Activated T-cell treated with anti-CD3 and anti-CD28 coated beads for 4 hours (primary cell): Measurements from ENCODE around the gene PDPR.
"Not testable (repeated sequence)": the region's sequence is repeated elsewhere in the genome, so short reads cannot be mapped to it uniquely, and the experiment has no call there.

Source experiments
- DNase-seq: peaks from one replicate; pipeline ENCODE4 v3.0.0-alpha.2; 2020

The PDPR gene

DNA sequence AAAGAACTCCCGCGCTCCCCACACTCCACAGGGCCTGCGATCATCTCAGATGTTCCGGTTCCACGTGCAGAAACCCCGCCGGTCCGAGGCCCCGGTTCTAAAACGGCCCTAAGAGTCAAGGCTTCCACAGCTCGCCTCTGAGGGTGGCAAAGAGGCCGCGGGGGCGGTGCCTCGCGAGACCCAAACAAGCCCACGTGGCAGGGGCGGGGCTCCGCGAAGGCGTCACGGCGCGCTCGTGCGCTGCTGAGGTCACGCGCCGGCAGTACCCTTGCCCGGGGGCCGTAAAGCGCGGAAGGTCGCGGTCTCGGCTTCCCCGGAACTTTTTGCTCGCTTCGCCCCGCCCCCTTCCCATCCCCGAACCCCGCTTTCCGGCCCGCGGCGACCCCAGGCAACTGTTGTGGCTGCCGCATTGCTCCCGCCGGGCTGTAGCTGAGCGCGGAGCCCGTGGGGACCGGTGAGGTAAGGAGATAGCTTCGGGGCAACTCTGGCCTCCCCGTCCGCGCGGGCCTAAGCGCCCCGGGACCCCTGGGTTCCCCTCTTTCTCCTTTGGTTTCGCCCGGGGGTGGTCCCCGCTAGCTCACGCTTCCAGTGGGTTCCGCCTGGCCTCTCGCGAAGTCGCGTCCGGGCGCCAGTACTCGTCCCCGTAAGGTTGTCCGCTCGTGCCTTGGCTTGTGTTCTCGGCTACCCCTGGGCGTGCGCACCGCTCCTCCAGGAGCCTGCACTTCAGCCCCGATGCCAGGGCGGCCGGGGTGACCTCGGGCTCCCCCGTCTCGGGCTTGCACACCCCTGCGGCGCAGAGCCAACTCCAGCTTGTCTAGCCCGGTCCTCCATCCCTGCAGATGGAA lies at the start of gene PDPR:
Gene PDPR (plus strand): TSS at position 351 of the 845 bp plus-strand sequence. CDS start 6,161 bp downstream, outside the sequence.
- peak; percentile 90 for DNase-seq

DNA sequence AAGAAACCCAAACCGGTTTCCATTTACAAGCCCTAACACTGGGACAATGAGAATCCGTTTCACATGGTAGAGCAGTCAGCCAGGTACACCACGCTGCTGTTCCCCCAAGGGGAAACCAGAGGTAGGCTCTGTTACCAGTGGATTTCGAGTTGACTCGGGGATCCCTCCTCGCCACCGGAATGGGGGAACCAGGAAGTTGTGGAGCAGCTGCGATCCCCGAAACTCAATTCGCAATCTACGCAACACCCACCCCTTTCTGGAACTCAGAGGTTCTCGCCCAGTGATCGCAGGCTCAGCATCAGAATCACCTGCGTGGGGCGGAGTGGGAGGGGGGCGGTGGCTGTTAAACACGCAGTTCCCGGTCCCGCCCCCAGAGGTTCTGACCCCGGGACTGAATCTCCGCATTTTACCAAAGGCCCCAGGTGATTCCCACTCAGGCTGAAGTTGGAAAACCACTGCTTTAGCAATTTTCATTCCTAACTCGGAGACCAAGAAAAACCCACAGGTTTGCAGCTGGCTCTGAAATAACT lies 49.2 kb upstream of the PDPR start:
- peak; percentile 79 for DNase-seq

DNA sequence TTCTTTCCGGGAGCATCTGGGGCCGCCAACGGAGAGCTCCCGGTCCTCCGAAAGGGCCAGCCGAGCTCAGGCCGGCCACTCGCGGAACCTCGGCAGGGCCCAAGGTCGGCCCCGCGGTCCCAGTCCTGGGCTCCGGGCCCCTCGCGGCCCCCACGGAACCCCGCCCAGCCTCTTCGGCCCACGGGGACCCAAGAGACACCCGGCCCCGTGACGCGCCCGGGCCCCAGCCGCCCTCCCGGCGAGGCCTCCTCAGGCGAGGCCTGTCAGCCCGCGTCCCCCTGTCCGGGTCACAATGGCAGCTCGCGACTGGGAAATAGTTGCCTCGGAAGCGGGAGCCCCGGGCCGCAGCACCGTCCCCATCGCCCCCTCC lies 48.8 kb upstream of the PDPR start:
- not testable (repeated sequence) for DNase-seq

DNA sequence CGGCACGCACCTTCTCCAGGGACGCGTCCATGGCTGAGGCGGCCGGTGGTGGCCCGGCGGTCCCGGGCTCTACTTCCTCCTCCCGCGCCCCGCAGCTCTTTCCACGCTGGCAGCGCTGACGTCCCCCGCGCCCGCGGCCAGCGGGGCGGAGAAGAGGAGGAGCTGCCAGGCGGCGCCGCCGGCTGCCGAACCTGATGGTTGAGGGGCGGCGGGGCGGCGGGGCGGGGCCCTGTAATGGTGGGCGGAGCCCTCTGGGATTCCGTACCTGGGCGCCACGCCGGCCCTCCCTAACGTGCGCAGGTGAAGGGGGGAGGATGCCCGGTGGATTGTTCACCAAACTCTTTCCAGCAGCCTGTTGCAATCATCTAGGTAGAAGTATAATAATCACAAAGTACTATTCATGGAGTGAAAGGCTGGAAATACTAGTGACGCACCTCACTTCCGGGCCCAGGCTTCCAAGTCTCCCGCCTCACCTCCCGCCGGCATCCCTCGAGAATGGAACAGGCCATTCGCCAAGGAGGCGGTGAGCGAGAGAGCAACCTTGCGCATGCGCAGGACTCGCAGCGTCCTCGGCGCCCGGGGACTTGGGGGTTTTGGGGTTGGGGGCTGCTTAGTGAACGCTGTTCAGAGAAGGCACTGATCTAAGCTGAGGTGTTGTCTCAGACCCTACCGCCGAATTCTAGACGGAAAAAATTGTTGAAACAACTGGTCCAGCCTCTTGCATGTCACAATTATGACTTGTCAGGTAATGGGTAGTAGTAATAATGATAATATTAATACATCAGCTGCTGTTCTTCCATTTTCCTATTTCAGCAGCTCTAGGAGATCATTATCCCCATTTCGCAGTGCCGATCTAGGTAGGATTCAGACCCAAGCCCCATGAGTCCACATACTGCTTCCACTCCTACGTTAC lies 48.1 kb upstream of the PDPR start:
- DNase-seq, result peak; percentile 90

DNA sequence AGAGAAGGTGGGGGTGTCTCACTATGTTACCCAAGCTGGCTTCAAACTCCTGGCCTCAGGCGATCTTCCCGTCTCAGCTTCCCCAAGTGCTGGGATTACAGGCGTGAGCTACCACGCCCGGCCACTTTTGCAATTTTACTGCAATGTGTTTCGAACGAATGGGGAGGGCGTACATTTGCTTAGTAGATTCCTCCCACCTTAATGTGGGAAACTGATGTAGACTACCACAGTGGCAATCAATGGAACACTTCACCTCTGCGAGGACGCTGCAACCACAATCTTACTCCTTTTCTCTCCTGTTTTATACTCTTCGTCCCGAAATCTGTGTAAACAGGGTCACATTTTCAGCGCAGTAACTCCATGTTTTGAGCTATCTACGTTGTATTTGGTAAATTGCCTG lies 47.4 kb upstream of the PDPR start:
- DNase-seq, result not testable (repeated sequence)

DNA sequence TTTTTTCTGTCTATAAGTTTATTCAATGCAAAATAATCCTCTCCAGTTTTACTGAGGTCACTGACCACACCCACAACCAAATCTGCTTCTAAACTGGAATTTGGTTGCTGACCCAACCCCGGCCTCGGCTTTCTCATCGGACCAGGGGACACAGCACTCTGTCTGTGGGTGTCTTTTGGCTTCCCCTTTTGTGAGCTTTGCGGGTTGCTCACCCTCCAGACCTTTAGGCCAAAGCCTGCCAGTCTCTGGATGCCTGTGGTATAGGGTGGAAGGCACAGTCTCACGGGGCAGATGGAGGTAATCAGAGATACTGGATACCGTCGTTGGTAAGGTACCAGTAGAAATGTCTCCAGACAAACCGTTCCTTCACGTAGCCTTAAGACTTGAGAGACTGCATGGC lies 35.1 kb upstream of the PDPR start:
- not testable (repeated sequence) for DNase-seq

DNA sequence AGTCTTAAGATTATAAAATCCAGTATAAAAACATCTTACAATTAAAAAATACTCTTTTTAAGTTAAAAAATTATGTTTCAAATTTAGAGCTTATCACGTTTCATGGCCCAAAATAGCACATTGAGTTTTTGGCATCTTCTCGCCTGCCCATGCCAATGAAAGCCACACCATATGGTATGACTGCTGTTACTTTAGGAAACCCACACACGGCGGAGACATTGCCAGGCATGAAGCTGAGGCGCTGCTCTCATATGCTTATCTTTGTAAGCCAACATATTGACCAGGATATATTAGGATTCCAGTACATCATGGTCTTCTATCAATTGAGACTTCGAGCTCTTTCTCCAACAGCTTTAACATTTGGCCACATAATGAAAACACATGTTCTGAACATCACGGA lies 32.9 kb upstream of the PDPR start:
- DNase-seq, result not testable (repeated sequence)

DNA sequence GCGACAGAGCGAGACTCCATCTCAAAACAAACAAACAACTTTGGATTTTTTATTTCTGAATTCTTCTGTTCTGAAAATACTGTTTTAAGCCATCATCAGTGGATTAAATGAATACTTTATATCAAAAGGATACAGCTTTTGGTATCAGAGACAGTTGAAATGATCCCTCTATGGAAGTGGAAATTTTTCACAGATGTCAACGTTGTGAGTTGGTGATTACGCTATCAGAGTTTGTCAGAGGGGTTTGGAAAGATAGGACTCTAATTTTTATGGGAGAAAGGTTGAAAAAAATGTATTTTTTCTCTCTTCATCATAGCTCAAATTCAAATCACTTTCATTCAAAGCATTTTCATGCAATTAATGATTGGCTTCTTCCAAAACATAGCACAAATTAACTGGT lies 30.2 kb upstream of the PDPR start:
- DNase-seq, result not testable (repeated sequence)

DNA sequence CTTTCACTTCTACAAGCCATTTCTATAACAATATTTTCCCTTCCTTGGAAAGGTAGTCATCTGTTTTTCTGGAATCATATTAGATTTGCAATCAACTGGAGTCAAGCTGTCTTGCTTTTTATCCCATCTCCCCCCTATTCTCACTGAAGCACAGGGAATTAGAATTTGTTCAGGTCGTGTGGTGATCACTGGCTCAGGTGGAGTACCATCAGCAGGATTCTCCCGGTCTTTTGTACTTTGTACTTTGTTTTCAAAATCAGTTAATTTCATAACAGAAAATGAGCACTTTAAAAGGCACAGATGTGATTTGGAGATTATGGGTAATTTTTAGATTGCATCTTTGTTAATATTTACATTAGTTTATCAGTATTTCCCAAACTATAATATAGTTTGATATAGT lies 26.0 kb upstream of the PDPR start:
- DNase-seq, result not testable (repeated sequence)

DNA sequence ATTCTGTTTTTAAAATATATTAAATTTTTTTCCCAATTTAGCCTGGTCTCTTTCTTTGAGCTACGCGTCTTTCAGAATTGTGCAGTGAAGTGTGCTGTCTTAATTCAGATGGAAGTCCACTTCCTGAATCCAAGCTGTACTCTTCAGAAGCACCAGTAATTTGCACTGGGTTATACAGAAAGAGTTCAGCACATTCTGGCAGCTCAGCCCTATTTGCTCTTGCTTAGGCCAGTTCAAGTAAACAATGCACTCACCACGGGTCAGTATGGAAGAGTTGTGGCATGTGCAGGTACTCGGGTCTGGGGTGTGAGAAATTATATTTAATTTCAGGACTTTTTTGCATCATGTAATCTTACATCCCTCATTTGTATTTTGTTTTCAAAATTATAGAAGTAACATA lies 25.3 kb upstream of the PDPR start:
- DNase-seq, result not testable (repeated sequence)

DNA sequence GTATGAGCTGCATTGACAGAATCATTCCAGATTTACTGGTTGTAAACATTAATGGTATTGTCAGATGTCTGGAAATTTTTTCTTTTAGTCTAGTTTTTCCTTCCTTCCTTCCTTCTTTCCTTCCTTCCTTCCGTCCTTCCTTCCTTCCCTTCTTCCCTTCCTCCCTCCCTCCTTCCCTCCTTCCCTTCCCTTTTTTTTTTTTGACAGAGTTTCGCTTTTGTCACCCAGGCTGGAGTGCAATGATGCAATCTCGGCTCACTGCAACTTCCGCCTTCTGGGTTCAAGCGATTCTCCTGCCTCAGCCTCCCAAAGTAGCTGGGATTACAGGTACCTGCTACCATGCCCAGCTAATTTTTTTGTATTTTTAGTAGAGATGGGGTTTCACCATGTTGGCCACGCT lies 24.8 kb upstream of the PDPR start:
- DNase-seq, result not testable (repeated sequence)

DNA sequence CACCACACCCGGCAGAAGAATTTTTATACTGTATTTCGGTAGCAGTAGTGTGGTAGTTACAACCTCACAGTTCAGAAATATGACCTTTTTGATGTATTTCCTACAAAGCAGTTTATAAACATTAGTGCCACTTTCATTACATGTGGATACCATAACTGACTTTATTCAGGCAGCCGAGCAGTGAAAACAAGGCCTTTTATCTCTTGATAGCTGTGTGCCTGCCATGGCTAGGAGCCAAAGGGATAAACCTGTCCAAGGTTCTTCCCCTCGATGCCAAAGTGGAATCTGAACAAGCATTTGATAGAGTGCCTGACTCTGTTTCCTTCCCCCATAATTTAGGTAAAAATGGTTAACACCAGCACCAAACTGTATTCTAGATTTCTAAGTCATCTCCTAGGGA lies 23.0 kb upstream of the PDPR start:
- not testable (repeated sequence) for DNase-seq

DNA sequence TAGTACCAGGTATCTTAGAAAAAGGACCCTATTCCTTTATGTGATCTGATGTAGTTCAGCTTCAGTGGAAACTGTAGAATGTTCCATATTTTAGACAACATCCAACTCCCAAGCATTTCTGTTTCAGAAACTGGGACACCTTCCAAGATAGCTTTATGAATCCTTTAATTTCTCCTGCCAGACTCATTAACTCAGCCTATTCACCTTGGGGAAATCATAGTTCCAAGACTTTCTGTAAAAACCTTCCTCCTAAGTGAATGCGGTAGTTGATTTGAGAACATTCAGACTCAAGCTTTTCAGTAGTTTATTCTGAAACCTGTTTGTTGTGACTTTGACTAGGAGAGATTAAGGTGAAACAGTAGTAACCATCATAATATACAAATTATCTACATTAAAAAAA lies 20.0 kb upstream of the PDPR start:
- not testable (repeated sequence) for DNase-seq

DNA sequence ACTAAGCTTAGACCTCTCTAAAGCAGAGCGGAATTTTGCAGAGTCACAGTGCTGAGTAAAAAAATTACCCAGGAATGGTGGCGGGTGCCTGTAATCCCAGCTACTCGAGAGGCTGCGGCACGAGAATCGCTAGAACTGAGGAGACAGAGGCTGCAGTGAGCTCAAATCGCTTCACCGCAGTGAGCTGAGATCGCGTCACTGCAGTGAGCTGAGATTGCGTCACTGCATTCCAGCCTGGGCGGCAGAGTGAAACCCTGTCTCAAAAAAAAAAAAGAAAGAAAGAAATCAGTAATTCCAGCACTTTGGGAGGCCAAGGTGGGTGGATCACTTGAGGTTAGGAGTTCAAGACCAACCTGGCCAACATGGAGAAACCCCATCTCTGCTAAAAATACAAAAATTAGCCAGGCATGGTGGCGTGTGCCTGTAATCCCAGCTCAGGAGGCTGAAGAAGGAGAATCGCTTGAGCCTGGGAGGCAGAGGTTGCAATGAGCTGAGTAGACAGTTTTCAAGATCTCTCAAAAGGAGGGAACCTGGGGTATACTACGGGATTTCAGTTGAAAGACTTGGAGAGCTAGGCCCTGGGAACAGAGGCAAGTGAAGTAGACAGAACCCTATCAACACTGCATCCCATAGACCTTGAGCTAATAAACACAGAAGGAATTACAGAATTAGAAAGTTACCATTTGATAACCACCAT lies 4.4 kb upstream of the PDPR start:
- not testable (repeated sequence) for DNase-seq

DNA sequence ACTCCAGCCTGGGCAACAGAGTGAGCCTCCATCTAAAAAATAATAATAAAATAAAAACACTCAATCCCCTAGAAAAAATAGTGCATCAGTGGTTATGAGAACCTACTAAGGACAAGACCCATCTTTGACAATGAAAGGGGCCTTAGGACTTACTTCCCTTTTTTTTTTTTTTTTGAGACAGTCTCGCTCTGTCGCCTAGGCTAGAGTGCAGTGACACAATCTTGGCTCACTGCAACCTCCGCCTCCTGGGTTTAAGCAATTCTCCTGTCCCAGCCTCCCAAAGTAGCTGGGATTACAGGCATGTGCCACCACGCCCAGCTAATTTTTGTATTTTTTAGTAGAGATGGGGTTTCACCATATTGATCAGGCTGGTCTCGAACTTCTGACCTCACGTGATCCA lies 2.0 kb upstream of the PDPR start:
- not testable (repeated sequence) for DNase-seq

DNA sequence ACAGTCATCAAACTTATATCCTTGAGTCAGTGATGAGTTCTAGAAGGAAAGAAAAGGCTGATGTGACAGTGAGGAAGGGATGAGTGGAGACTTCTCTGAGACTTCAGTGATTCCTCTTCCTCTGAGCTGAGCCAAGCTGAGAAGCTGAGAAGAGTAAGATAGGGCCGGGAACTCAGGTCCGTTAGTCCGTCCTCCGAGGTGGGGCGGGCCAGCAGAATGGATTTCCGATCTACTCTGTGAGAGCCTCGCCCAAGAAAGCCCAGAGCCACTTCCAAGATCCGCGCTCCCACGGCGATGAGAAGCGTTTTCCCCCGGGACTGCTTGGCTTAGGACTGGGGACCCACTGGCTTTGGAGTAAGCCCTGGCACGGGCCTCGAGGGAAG lies 542 bp upstream of the PDPR start:
- not testable (repeated sequence) for DNase-seq

DNA sequence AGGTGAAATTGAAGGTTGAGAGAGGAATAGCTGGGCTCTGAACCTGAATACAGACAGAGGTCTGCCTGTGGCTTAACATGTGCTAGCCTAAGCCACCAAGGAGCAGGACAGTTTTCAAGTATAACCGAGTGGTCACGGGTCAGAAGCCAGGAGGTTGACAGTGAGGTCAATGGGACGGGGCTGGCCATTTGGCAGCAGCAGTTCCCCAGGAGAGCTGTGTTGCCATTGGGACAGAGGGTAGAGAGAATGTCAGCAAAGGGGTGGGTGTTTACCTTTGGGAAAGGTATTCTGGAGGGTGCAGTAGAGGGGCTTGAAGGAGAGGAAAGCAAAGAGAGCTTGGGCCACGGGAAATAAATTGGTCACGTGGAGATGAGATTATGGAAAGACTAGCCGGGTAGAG lies 4.2 kb downstream of the PDPR start:
- DNase-seq, result not testable (repeated sequence)

DNA sequence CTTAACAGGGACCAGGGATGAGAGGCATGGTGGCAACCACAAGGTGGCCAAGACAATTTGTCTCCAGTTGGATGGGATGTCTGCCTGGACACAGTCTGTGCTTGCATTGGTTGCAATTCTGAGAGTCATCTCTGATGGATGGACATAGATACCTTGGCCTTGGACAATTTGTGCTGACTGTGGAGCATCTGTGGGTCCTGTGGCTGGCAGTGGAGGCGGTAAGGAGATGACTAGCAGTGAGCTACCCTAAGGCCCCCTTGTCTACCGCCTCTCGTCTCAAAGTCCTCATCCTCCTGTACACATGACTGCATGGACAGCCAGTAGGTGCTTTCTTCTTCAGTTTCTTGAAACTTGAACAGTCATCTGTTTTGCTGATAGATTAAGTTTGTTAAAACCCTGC lies 4.6 kb downstream of the PDPR start:
- DNase-seq, result not testable (repeated sequence)

DNA sequence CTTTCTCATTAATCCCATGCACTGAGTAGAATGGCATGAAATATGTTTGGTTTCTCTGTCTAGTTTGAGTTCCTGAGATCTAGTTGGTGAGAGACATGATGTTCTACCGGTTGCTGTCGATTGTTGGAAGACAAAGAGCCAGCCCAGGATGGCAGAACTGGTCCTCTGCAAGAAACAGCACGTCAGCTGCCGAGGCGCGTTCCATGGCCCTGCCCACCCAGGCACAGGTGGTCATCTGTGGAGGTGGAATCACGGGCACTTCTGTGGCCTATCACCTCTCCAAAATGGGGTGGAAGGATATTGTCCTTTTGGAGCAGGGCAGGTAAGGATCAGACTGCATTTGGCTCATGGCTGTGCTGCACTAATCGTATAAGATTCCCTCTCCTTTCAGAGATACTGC lies 6.3 kb downstream of the PDPR start:
- DNase-seq, result not testable (repeated sequence)

DNA sequence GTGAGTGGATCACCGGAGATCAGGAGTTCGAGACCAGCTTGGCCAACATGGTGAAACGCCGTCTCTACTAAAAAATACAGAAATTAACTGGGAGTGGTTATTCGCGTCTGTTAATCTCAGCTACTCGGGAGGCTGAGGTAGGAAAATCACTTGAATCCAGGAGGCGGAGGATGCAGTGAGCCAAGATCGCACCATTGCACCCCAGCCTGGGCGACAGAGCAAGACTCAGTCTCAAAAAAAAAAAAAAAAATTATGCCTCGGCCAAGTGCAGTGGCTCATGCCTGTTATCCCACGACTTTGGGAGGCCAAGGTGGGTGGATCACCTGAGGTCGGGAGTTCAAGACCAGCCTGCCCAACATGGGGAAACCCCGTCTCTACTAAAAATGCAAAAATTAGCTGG lies 9.7 kb downstream of the PDPR start:
- DNase-seq, result not testable (repeated sequence)

DNA sequence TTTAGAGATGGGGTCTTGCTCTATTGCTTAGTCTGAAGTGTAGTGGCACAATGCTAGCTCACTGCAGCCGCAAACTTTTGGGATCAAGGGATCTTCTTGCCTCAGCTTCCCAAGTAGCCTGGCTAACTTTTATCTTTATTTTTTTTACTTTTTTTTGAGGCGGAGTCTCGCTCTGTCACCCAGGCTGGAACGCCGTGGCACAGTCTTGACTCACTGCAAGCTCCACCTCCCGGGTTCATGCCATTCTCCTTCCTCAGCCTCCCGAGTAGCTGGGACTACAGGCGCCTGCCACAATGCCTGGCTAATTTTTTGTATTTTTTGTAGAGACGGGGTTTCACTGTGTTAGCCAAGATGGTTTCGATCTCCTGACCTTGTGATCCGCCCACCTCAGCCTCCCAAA lies 12.1 kb downstream of the PDPR start:
- not testable (repeated sequence) for DNase-seq

DNA sequence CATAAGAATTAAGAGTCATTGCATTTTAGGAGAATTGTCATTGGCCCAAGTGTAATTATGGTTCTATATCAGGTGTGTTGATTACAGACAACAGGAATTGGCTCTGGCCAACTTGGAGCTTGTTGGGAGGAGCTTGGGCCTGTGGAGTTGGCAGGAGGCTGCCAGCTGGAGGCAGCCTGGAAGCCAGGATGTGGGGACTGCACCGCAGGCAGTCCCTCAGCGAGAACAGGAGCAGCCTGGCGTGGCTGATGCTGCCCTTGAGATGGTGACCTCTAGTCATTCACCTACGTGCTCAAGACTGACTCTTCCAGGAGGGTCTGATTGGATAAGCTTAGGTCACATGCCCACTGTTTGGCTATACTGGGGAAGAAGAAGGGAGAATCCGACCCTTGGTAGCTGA lies 13.6 kb downstream of the PDPR start:
- not testable (repeated sequence) for DNase-seq

DNA sequence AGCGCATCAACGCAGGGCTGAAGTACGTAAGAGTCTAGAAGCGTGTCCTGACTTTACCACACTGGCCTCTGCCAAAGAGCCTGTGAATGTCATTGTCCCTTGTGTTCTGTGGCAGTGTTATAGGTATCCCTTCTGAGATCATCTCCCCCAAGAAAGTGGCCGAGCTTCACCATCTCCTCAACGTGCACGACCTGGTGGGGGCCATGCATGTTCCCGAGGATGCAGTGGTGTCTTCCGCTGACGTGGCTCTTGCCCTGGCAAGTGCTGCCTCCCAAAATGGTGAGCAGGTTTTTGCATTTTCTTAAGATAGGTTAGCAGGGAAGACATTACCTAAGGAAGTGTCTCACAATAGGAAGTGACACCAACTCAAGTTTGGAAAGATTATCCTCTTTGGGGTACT lies 14.7 kb downstream of the PDPR start:
- not testable (repeated sequence) for DNase-seq
